Measurements from ENCODE around the gene PDCD11. TPM values are rescaled to one million over a fixed set of nuclear protein-coding genes. Genes with fewer than 3 reads are reported as not detected.
A peak's percentile ranks its signal among the peaks of the same experiment; 100 is the strongest.

PDCD11 gene
- total RNA-seq, 4 donors from 2014 or later, result 11.6 to 42.1 (median 19.0) TPM

DNA sequence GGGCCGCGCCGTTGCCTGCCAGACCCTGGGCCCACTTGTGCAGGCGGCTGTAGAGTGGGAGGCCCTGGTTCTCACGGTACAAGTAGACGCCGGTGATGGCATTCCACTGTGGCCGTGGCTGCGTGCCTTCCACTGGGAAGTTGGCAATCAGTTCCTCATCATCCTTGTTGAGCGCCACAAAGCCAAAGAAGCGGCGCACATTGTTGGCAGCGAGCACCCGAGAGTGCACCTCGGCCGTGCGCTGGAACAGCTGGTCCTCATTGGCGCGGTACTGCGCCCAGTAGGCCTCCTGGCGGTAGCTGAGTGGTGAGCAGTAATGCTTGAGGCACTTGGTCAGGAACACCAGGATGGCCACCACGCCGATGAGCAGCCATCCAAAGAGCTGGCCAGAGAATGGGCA, 50.8 kb downstream of the PDCD11 start:
- no peak overlapping the region for H3K4me3 ChIP-seq
- H3K27me3 ChIP-seq, result no peaks in the 10 kb centered on the region
- TF ChIP-seq POLR2A (IDR thresholded peaks at IDR 0.05) (no peak), CTCF (IDR thresholded peaks at IDR 0.05) (no peak)
- peak overlapping the region in 3 of 4 donors; percentile 25 to 57 (median 33) for H3K27ac ChIP-seq
- H3K36me3 ChIP-seq, result peaks cover 0 to 59% (median 0%) of the 10 kb centered on the region in 3 donors
- H3K4me1 ChIP-seq, result peaks cover 0 to 31% (median 12%) of the 10 kb centered on the region in 4 donors
- no peaks in the 10 kb centered on the region for H3K9me3 ChIP-seq
- no peak for DNase-seq

- Histone ChIP-seq H3K4me3 (no peak overlapping the region), H3K4me1 (peaks cover 0 to 39% (median 12%) of the 10 kb centered on the region in 4 donors), H3K27ac (peak overlapping the region; percentile 18 to 86 (median 80)), H3K36me3 (peaks cover 0 to 43% (median 0%) of the 10 kb centered on the region in 3 donors), H3K9me3 (no peaks in the 10 kb centered on the region), H3K27me3 (no peaks in the 10 kb centered on the region)
- TF ChIP-seq CTCF (IDR thresholded peaks at IDR 0.05) (no peak), POLR2A (IDR thresholded peaks at IDR 0.05) (no peak)
- peak in 1 of 3 donors; percentile 62 for DNase-seq
These were observed 52.3 kb downstream of the PDCD11 start for GRCh38 chr10:103448746-103449145.

- Histone ChIP-seq H3K9me3 (no peaks in the 10 kb centered on the region), H3K4me1 (peaks cover 0 to 39% (median 12%) of the 10 kb centered on the region in 4 donors), H3K27me3 (no peaks in the 10 kb centered on the region), H3K4me3 (peak overlapping the region in 1 of 4 donors; percentile 1), H3K36me3 (peaks cover 0 to 36% (median 0%) of the 10 kb centered on the region in 3 donors), H3K27ac (peak overlapping the region; percentile 18 to 86 (median 80))
- TF ChIP-seq POLR2A (IDR thresholded peaks at IDR 0.05) (no peak), CTCF (IDR thresholded peaks at IDR 0.05) (no peak)
- no peak for DNase-seq
These were observed 53.0 kb downstream of the PDCD11 start for GRCh38 chr10:103449208-103450144.

DNA sequence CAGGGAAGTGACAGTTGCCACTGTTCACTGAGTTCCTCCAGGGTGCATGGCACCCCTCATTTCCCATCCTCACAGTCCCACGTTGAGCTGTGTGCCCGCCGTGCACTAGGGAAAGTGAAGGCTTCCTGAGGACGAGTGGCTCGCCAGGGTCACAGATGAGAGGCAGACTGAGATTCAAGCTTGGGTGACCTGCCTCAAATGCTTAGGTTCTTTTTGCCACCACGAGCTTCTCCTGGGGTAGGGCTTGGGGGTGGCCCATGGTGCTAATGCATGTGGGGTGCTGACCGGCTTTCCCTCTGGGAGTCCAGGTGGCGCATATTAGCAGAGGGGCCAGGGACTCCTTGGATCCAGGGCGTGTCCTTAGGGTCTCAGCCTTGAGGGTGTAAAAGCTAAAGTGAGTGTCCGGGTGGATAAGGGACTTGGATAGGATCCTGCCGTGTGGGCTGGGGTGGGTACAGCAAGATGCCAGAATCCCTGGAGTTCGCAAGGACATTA, 53.8 kb downstream of the PDCD11 start:
- Histone ChIP-seq H3K4me3 (peak overlapping the region in 3 of 4 donors; percentile 65 to 77 (median 71)), H3K27me3 (no peaks in the 10 kb centered on the region), H3K27ac (peak overlapping the region; percentile 76 to 89 (median 85)), H3K4me1 (peaks cover 0 to 39% (median 12%) of the 10 kb centered on the region in 4 donors), H3K9me3 (no peaks in the 10 kb centered on the region), H3K36me3 (peaks cover 0 to 33% (median 0%) of the 10 kb centered on the region in 3 donors)
- DNase-seq, result no peak
- TF ChIP-seq CTCF (IDR thresholded peaks at IDR 0.05), result no peak
- no peak for TF ChIP-seq POLR2A (IDR thresholded peaks at IDR 0.05)

- H3K27ac ChIP-seq, result peak overlapping the region; percentile 76 to 89 (median 85)
- no peaks in the 10 kb centered on the region for H3K27me3 ChIP-seq
- no peaks in the 10 kb centered on the region for H3K9me3 ChIP-seq
- DNase-seq, result peak in 2 of 3 donors; percentile 60 to 77
- peaks cover 0 to 23% (median 0%) of the 10 kb centered on the region in 3 donors for H3K36me3 ChIP-seq
- no peak for TF ChIP-seq POLR2A (IDR thresholded peaks at IDR 0.05)
- TF ChIP-seq CTCF (IDR thresholded peaks at IDR 0.05), result no peak
- peaks cover 0 to 38% (median 12%) of the 10 kb centered on the region in 4 donors for H3K4me1 ChIP-seq
- peak overlapping the region; percentile 65 to 77 (median 70) for H3K4me3 ChIP-seq
These were observed 54.8 kb downstream of the PDCD11 start for GRCh38 chr10:103451091-103451813.

Data from Peyer's patch (tissue), 4 donors.